Right lobe of liver (tissue), 4 donors: ENCODE results near the gene ENTPD2.

ENCODE experiments used
- POLR2A ChIP-seq: fragments of 450-650 bp; IDR thresholded peaks from one replicate; pipeline ENCODE4 v1.6.1; 2017; ENCODE audit warnings: antibody characterized with exemption, mild to moderate bottlenecking
- TF ChIP-seq, protein P1 (sequence below), 4 donors: fragments of 200-600 bp in 3 of 4; fragments of 450-650 bp in 1 of 4; IDR thresholded peaks; one replicate each; pipeline versions ENCODE4 v1.5.1 to v1.8.0; 2016 to 2022; ENCODE audit warnings: antibody characterized with exemption in 4 of 4, mild to moderate bottlenecking in 2 of 4
- donor health status: DM: no; HTN: no; CAD: no.
- donor health status: DM: no; HTN: no; CAD: no.
- donor health status: DM: no; HTN: yes; CAD: no.

DNA sequence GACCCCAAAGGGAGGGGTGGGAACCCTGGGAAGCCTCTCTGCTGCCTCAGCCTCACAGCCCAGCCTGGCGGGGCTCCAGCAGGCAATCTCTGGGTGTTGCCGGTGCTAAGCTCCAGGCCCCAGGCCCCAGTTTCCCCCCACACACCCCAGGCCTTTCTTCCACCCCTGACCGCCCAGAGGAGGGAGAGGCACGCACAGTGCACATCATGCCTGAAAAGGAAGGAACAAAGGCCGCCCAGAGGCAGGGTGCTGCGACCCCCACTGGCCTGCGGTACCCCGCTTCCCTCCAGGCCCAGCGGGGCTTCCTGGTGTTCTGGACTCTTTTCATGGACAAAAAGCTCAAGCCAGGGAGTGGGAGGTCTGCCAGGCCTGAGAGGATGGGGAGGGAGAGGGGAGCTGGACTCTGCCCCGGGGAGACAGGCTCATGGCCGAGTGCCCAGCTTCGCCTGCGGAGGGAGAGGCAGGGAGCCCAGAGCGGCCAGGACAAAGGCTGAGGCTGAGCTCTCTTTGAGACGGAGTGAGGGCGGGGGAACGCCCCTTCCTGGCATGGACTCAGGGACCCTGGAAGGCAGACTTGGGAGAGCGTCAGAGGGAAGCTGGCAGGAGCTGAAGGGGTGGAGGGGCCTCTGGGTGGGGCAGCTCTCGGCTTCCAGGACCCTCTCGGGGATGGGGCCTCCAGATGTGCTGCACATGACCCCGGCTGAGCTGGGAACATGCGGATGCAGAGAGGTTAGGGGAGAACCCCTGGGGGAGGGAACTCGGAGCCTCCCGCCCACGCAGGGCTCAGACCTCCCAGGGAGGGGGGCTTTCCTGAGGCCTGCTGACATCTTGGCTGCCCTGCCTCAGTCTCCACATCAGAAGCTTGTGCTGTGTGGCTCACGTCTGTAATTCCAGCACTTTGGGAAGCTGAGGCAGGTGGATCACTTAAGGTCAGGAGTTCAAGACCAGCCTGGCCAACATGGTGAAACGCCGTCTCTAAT, 1.8 kb upstream of the ENTPD2 start:
- TF ChIP-seq, protein P1, sequence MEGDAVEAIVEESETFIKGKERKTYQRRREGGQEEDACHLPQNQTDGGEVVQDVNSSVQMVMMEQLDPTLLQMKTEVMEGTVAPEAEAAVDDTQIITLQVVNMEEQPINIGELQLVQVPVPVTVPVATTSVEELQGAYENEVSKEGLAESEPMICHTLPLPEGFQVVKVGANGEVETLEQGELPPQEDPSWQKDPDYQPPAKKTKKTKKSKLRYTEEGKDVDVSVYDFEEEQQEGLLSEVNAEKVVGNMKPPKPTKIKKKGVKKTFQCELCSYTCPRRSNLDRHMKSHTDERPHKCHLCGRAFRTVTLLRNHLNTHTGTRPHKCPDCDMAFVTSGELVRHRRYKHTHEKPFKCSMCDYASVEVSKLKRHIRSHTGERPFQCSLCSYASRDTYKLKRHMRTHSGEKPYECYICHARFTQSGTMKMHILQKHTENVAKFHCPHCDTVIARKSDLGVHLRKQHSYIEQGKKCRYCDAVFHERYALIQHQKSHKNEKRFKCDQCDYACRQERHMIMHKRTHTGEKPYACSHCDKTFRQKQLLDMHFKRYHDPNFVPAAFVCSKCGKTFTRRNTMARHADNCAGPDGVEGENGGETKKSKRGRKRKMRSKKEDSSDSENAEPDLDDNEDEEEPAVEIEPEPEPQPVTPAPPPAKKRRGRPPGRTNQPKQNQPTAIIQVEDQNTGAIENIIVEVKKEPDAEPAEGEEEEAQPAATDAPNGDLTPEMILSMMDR (IDR thresholded peaks at IDR 0.05) = no peak
- TF ChIP-seq POLR2A = no peak
